HG03135 (cell line): ENCODE results near the gene ZFP1.

Experiments
- ATAC-seq: cut with Tn5 transposase; IDR thresholded peaks from one replicate; pipeline ENCODE4 v1.9.1; 2021; ENCODE audit warnings: mild to moderate bottlenecking, moderate library complexity; ENCODE audit not compliant: unreplicated experiment

ZFP1 gene

DNA sequence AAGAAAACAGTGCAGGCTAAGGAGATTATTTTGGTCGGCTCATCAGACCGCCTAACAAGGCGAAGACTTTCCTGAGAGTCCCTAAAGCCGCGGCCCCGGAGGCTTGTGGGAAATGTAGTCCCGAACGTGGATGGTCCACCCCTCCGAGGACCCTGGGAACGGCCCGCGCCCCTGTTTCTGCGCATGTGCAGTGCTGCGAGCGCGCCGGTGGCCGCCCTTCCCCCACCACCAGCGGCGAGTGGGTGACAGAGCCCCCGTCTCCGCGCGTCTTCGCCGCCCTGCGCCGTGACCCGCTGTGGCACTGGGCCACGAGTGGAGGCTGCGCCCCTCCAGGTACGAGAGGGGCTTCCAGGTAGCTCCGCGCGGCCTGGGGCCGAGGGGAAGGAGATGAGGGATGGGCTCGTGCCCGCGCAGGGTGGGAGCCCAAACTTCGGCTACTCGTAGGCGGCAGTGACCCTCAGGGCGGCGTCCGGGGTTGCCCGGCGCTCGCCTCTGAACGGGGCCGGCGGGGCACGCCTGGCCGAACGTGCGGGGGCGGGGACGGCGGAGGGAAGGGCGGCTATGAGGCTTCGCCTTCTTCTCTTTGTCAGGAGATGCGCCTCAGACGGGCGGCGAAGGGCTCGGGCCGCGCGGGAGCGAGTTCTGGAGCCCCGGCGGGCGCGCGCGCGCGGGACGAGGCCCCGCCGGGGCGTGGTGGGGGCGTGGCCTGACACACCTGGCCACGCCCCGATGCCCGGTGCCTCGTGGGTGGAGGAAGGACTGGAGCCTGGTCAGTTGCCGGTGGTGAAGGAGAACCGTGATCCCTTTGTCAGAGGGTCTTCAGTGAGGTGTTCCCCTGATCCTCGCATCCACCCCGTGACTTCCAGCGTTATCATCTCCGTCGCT, at the start of gene ZFP1:
Gene ZFP1, plus strand, starts transcription at position 214 of the 885 bp plus-strand sequence. CDS start 4,428 bp downstream, outside the sequence.
- ATAC-seq, result peak; percentile 87

DNA sequence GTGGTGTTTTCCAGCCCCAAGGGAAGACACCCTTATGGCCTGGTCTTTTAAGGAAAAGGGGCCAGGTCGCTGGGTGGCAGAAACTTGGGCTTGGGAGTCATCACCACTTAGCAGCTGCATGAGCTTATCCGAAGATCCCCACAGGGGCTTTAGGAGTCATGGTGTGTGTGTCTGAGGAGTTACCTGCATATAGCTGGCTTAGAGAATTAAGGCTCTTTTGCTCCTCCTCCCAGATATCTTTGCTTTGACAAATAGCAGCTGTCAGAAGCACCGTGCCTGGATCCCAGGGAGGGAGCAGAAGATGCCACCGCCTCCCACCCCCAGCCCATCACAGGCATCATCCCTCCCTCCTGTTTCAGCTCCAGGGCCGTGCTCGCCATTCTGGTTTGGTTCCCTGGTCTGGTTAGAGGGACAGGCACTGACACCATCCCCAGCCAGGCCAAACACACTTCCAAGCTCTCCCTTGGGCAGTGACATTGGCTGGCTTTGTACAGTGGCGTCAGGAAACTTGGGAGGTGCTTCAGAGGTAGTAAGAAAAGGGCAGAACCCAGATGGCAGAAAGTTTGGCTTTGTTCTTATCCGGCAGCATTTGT, 49.2 kb upstream of the ZFP1 start:
- no peak for ATAC-seq

DNA sequence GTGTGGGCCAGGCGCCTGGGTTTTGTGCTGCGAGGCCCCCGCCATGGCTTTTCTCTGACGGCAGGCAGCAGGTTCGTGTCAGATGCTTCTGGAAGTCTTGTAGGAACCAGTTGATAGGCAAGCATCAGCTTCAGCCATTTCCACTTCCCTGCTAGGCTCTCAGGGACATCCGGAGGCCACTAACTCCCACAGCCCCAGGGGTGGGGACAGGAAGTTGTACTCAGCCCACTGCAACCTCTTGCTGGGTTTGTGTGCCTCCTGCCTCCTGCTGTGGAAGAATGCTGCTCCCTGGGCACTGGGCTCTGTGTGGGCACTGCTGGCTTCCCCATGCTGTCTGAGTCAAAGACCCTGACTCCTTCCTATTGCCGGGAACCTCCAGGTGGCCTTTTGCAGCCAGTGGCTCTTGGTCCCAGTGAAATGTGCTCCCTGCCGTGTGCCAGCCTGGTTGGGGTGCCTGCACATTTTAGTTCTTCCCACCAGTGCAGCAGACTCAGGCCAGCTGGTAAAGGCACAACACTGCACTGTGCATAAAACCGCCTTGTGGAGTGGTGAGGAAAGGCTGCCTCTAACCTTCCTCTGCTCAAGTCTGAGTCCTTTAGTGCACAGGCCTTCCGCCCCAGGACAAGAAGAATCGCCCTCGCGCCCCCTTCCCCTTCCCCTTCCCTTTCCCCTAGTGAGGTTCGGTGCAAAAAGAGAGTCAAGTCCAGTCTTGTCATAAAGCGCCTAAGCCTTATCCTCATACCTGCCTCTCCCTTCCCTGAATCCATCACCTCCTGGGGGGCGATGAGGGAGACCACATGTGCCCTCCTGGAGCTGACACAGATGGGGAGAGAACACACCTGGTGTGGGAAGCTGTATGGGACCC, 48.4 kb upstream of the ZFP1 start:
- ATAC-seq, result peak; percentile 46

DNA sequence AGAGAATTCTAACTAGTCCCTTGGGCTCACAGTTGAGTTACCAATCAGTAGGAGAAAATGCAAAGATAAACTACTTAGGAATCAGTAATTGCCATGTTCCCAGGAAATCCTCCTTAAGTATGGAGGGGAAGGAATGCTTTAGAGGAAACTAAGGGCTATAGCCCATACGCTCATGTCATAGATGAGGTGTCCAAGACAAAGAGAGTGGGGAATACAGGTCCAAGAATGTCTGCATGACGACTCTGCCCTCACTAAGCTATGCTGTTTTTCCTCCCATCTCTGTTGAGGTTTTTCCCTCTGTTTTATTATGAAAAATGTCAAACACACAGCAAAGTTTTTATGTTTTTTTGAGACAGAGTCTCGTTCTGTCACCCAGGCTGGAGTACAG, 47.7 kb upstream of the ZFP1 start:
- no peak for ATAC-seq

DNA sequence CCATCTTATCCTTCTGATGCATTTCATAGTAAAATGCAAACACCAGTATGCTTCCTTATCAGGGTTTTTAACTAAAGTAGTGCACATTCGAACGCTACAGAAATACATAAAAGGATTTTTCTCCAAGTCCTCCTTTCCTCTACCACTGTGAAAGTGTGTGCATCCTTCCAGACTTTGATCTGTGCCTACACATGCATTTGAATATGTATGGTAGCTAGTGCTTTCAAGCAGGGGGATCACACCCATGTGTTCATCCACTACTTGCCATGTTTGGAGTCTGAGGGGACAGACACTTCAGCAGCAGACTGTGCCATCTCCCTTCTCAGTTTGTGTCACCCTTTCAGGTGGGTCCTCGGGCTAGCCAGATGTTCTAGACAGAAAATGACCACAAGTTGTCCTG, 46.7 kb upstream of the ZFP1 start:
- ATAC-seq, result no peak

DNA sequence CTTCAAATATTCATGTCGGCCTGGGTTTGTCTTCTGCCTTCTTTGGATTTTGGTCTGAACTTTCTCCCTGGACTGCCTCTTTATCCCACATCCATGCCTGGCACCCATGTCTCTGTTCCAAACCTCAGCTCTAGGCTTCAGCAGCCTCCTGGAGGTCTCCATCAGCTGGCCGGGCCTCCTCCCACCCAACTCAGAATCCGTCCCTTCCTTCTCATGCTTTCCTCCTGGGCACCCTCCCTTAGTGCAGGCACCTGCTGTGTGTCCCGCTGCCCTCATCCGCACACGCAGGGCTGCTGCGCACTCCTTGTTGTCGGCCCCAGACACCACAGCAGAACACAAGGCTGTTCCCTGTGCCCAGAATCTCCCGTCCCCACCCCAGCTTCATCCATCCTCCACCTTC, 45.7 kb upstream of the ZFP1 start:
- no peak for ATAC-seq

DNA sequence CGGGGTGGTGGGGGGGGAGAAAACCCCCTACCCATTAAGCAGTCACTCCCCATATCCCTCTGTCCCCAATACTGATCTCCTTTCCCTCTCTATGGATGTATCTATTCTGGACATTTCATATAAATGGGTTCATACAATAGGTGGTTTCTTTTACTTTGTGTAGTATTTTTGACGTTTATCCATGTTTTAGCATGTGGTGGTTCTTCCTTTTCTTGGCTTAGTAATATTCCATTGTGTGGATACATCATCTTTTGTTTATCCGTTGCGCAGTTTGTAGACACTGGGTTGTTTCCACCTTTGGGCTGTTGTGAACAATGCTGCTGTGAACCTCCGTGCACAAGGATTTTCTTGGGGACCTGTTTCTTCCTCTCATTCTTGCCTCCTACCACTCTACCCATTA, 44.3 kb upstream of the ZFP1 start:
- no peak for ATAC-seq

DNA sequence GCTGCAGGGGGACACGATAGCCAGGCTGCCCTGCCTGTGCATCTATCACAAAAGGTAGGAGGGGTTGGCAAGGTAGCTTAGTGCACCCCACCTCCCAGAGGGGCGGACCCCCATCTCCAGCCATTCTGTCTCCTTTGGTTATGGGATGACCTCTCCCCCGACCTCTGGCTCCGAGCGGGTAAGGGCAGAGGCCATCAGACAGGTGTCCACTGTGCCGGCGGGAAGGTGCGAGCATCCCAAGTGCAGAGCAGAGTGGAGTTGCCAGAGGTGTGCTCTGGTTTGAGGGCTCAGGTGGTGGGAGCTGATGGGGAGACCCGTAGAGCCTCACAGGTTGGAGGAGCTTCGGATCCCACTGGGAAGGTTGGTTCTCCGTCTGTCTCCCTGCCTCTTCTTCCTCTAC, 43.5 kb upstream of the ZFP1 start:
- ATAC-seq, result no peak

DNA sequence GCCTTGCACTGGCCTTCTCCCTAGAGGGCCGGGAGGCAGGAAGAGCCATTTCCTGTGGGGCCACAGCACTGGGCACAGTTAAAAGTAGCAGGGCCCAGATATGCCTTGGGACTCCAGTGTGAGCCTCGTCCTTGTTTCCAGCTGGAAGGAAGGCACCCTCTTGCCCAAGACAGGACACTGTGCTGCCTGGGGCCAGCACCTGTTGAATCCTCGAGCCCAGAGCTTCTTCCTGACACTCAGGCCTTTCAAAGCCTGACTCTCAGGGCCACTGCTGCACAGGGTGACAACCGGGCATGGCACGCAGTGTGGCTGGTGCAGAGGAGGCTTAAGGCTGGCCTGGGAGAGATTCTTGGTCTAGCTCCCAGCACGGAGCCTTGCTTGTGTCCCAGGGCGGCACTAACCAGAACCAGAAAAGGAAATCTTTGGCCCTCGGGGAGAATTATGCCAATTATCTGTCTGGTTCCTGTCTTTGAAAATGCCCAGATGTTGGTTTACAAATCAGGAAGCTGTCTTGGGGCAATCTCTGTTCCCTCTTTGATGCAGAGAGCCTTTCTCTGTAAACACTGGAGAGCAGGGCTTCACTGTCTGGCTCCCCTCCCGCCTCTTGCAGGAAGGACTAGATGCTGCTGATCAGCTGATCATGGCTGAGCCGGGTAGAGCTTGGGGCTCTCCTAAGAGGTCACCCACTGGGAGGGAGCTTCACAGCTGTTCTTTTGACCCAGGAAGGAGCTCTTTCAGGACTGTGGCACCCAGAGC, 42.8 kb upstream of the ZFP1 start:
- no peak for ATAC-seq

DNA sequence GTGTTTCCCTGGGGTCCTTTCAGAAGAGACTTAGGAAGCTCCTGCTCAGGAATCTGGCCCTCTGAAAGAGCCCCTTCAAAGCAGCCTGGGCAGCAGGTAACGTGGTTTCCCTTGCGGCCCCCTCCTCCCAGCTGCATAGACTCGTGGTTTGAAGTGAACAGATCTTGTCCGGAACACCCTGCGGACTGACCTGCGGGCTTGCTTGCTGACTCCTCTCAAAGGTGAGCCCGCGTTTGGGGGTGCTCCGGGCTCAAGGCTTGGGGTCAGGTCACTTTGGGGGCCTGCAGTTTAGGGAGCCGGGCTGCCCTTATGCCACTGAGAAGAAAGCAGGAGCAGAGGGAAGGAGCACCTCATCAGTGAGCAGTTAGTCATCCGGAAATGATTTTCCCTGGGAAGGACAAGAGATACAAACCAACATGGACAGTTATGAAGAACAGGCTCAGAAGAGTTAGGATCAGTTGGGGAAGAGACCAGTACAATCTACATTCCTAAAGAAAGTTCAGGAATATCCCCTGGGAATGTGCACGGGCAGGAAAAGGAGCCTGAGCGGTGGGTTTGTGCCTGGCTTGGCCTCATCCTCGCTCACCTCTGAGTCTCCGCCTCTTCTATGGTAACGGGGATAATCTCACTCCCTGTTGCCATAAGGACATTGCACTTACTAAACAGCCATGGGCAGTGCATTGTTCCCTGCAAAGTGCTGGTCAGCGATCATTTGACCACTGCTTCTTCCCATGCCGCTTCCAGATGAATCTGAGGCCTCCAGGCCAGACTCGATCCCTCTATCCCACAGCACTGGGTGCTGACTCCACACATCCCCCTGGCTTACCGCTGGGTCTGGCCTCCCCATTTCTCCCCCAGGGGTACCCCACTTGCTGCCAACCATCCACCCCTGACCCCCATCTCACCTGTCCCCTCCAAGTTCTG, 41.7 kb upstream of the ZFP1 start:
- no peak for ATAC-seq

DNA sequence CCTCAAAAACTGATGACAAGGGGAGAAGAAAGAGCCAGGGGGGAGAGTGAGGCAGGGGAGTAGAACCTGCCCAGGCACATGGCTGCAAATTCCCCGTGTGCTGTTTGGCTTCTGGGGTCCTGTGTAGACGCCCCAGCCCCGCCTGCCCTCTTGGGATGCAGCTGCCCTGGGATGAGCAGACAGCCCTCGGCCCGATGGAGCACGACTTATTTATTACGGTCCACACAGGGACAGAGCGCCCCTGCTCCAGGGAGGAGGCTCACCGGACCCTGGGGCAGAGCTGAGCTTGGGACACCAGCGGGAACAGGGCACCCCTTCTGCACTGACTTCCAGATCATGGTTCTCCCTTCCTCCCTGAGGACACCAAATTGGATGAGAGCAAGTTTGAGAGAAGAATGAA, 40.8 kb upstream of the ZFP1 start:
- ATAC-seq, result no peak

DNA sequence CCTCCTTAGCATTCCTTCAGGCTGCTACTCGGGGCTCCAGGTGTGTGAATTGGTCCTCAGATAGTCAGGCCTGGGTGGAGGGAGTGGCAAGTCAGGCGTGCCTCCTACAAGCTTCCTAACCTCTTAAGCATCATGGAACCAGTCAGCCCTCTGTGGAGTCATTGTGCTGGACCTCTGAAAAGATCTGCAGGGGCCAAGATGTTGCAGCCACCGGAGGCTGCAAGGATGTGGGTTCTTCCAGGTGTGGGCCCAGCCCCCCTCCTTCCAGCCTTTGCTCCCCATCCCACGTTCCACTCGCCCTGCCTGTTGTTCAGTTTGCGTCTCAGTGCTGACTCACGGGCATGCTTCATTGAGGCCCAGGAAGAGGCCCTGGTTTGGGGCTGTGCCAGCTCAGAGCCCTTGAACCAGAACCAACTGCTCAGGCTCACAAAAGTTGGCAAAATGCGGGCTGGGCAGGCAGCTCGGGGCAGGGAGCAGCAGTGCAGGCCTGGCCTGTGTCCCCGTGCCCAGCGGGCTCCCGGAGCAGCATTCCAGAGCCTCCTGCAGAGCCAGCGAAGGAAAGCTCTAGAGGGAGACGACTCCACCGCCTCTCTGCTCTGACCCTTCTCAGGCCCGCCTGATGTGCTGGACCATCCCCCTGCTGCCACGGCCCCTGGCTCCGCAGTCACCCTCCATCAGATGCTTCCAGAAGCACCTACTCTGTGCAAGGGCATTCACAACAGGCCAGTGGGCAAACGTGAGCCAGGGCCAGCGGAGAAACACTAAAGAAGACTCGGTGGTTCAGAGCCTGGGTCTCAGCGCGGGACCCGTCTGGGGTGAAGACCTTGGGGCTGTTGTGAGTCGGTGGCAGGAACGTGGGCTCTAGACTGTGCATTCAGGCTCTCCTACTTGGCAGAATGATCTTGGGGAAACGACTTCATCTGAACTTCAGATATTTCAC, 39.3 kb upstream of the ZFP1 start:
- peak; percentile 31 for ATAC-seq

DNA sequence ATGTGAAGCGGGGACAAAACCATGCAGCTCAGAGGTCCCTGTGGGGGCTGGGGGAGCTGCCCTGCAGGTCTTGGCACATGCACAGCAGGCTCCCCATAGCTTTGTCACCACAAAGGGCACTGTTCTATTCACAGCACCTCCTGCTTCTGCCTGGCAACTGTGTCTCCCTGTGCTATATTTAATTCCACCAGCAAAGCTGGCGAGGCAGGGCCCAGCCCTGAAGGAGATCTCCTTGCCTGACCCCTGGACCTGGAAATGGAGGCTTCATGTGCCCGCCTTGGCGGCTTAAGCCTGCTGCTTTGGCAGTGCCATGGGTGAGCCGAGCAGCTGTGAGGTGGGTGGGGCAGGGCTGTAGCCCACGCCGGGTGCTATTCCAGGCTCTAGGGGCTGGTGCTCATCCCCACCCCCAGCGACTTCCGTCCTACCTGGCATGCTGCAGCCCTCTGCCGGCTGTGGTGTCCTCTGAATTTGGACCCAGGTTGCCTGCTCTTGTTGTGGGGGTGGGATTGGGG, 38.5 kb upstream of the ZFP1 start:
- no peak for ATAC-seq

DNA sequence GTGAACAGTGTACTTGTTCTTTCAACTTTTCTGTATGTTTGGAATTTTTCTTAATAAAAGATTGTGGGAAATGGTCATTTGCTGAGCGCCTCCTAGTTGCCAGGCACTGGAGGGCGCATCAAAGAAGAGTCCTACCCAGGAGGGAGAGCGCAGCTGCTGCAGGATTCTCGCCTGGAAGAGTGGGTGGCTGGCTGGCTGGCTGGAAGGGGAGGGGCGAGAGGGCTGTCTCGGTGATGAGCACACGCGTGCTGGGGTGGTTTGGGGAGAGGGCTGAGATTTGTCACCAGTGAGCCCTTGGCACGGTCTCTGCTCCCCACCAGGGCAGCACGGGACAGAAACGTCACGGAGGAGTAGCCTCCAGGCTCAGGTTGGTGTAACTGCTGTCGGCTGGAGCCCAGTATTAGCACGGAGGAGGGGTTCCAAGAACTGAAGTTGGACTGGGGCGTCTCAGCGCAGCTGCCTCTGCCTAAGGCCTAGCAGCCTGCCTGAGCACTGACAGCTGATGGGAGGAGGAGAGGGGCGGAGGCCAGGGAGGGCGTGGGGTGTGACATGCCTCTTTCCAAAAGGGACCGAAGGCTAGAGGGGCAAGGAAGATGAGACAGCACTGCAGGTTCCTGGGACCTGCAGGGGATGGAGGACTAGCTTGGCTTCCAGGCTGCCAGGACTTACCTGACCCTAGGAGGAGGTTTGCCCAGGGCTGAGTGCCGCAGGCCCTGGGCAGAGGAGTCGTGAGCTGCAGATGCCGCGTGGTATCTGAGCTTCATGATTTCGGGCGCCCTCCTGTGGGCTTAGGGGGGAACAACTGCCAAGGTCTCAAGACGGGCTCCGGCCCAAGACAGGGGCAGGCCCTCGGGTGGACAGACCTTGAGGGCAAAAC, 37.4 kb upstream of the ZFP1 start:
- ATAC-seq, result peak; percentile 66

DNA sequence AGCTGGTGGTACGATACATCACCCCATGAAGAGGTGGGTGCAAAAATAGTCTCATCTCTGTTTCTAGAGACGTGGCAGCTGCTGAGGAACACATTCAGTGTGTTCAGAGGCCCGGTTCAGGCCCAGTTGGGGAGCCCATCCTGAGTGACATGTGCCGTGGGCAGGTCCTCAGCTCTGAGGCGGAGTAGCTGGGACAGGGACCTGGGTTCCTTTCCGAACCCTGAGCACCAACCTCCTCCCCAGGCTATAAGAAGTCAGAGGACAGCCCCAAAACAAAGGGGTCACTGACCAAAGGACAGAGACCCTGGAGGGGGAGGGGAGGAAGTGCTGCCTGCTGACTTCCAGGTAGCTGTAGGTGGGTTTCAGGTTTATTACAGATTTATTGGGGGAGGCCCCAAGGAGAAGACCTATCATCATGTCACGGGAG, 36.8 kb upstream of the ZFP1 start:
- no peak for ATAC-seq

DNA sequence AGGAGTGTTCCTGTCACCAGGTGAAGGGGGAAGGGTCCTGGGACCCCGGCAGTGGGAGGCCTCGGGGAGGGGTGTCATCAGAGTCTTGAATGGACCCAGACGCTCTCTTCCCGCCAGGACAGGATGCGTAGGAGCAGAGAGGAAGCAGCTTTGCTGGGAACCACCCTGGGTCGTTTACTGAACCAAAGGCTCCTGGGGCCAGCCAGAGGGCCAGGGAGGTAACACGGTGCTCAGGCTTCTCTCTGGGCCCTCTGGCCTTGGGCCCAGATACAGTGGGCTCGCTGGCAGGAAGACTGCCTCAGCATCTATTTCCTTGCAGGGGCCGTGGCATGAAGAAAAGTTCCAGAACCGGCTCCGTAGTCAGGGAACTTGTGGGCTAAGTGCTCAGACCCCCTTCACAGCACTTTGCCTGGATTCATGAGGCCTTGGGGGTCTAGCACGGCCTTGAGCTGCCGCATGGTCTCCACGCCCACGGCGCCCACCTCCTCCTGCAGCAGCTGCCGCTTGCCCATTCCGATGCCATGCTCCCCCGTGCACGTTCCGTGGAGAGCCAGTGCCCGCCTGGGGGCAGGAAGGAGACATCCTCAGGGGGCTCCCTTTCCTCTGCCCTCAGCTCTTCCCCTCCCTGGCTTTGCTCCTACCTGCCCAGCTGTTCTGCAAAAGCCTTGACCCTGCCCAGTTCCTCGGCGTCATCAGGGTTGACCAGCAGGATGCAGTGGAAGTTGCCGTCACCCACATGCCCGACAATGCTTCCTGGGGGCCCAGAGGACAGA, 36.2 kb upstream of the ZFP1 start:
- no peak for ATAC-seq
